HepG2 (cell line): Measurements from ENCODE around the gene CSNK1D. TPM values are rescaled to one million over a fixed set of nuclear protein-coding genes. Genes with fewer than 3 reads are reported as not detected.

ENCODE experiments used
- EED ChIP-seq: sonication (generic); formaldehyde crosslinking; IDR thresholded peaks from 2 replicates; pipeline ENCODE4 v1.5.0; 2020; ENCODE audit warnings: mild to moderate bottlenecking, missing genetic modification reagents
- FOXA1 ChIP-seq, 2 experiments: fragments of 450-650 bp in 1 of 2; sonication (generic) in 1 of 2; formaldehyde crosslinking in 1 of 2; IDR thresholded peaks; 2 replicates each; pipeline versions ENCODE4 v1.4.0 to v1.6.1; 2016 to 2020; ENCODE audit warnings: missing genetic modification reagents in 1 of 2
- GATA4 ChIP-seq: sonication (generic); IDR thresholded peaks from 2 replicates; pipeline ENCODE4 v1.6.1; 2016; ENCODE audit warnings: antibody characterized with exemption, low read depth, borderline replicate concordance
- HMG20B ChIP-seq: conservative IDR thresholded peaks from 2 replicates; pipeline ENCODE4 v1.6.1; 2016; ENCODE audit warnings: missing genetic modification reagents, missing compliant biosample characterization
- KDM3A ChIP-seq: IDR thresholded peaks from 2 replicates; pipeline ENCODE4 v1.6.1; 2018; ENCODE audit warnings: low read depth, missing compliant biosample characterization
- KDM5A ChIP-seq: fragments of 200-600 bp; sonication (generic); IDR thresholded peaks from 2 replicates; pipeline ENCODE4 v1.7.0; 2018; ENCODE audit warnings: antibody characterized with exemption, mild to moderate bottlenecking, low read length, borderline replicate concordance
- KMT2A ChIP-seq: sonication (generic); formaldehyde crosslinking; IDR thresholded peaks from 2 replicates; pipeline ENCODE4 v1.4.0; 2020; ENCODE audit warnings: missing genetic modification reagents
- NFYB ChIP-seq: sonication (generic); formaldehyde crosslinking; IDR thresholded peaks from 2 replicates; pipeline ENCODE4 v1.4.0; 2020; ENCODE audit warnings: missing genetic modification reagents
- PCBP2 ChIP-seq: fragments of 200-400 bp; formaldehyde crosslinking; optimal IDR thresholded peaks from 2 replicates; pipeline ENCODE3; 2018; ENCODE audit warnings: low read length, low read depth; ENCODE audit not compliant: poor library complexity, severe bottlenecking
- POLR2AphosphoS5 ChIP-seq: IDR thresholded peaks from 2 replicates; pipeline ENCODE4 v1.6.1; 2012; ENCODE audit warnings: low read depth, low read length
- PRDM4 ChIP-seq: sonication (generic); formaldehyde crosslinking; IDR thresholded peaks from 2 replicates; pipeline ENCODE4 v1.9.0; 2021; ENCODE audit warnings: missing genetic modification reagents, borderline replicate concordance
- RBM22 ChIP-seq: fragments of 200-400 bp; formaldehyde crosslinking; optimal IDR thresholded peaks from 2 replicates; pipeline ENCODE3; 2017; ENCODE audit warnings: mild to moderate bottlenecking, low read length, moderate library complexity
- SKI ChIP-seq: fragments of 450-650 bp; IDR thresholded peaks from one replicate; pipeline ENCODE4 v1.6.1; 2018; ENCODE audit warnings: mild to moderate bottlenecking; ENCODE audit not compliant: partially characterized antibody
- STAT5B ChIP-seq: sonication (generic); formaldehyde crosslinking; IDR thresholded peaks from 2 replicates; pipeline ENCODE4 v1.4.0; 2020; ENCODE audit warnings: missing genetic modification reagents
- UBTF ChIP-seq: sonication (generic); formaldehyde crosslinking; IDR thresholded peaks from 2 replicates; pipeline ENCODE4 v1.4.0; 2020; ENCODE audit warnings: mild to moderate bottlenecking, missing genetic modification reagents
- YEATS2 ChIP-seq: sonication (generic); formaldehyde crosslinking; IDR thresholded peaks from 2 replicates; pipeline ENCODE4 v1.4.0; 2020; ENCODE audit warnings: missing genetic modification reagents, borderline replicate concordance
- ZFP41 ChIP-seq: sonication (generic); formaldehyde crosslinking; IDR thresholded peaks from 2 replicates; pipeline ENCODE4 v1.4.0; 2020; ENCODE audit warnings: mild to moderate bottlenecking, missing genetic modification reagents, borderline replicate concordance
- ZKSCAN5 ChIP-seq: sonication (generic); formaldehyde crosslinking; IDR thresholded peaks from 2 replicates; pipeline ENCODE4 v1.5.1; 2020; ENCODE audit warnings: mild to moderate bottlenecking, missing genetic modification reagents
- ZNF207 ChIP-seq: fragments of 450-650 bp; IDR thresholded peaks from 2 replicates; pipeline ENCODE4 v1.6.1; 2016; ENCODE audit warnings: antibody characterized with exemption, borderline replicate concordance
- ZNF296 ChIP-seq: sonication (generic); formaldehyde crosslinking; conservative IDR thresholded peaks from 2 replicates; pipeline ENCODE4 v1.5.0; 2020; ENCODE audit warnings: mild to moderate bottlenecking, missing genetic modification reagents
- ZNF30 ChIP-seq: sonication (generic); formaldehyde crosslinking; IDR thresholded peaks from 2 replicates; pipeline ENCODE4 v1.5.0; 2020; ENCODE audit warnings: mild to moderate bottlenecking, missing genetic modification reagents
- ZNF724P ChIP-seq: sonication (generic); formaldehyde crosslinking; IDR thresholded peaks from 2 replicates; pipeline ENCODE4 v1.8.0; 2022; ENCODE audit warnings: missing genetic modification reagents, borderline replicate concordance
- polyA plus RNA-seq, 8 experiments: library from polyadenylated mRNA; depleted of rRNA in 3 of 8; stranded (reverse) in 7 of 8; unstranded in 1 of 8; fragments of >200 nt; fragmentation: Illumina TruSeq in 4 of 8; extraction: Trizol in 4 of 8; gene quantifications; 2 replicates each; pipeline versions ENCODE4 v1.2.1 to v1.2.3, GENCODE V29; 2011 to 2016; ENCODE audit warnings: low read depth in 4 of 8, missing spikeins in 1 of 8, mixed read lengths in 1 of 8; ENCODE audit not compliant: insufficient read depth in 1 of 8
- total RNA-seq, 5 experiments: library from RNA; depleted of rRNA; stranded (reverse); fragments of >200 nt; fragmentation: Illumina TruSeq; extraction: Trizol; gene quantifications; 2 replicates each; pipeline ENCODE4 v1.2.3, GENCODE V29; 2016; ENCODE audit warnings: low read depth in 1 of 5
- TF ChIP-seq, protein P1 (sequence below): sonication (generic); formaldehyde crosslinking; IDR thresholded peaks from 2 replicates; pipeline ENCODE4 v1.5.1; 2020; ENCODE audit warnings: missing genetic modification reagents, mild to moderate bottlenecking, borderline replicate concordance
- TF ChIP-seq, protein P2 (sequence below): IDR thresholded peaks from 2 replicates; pipeline ENCODE4 v1.6.1; 2018; ENCODE audit warnings: missing genetic modification reagents, mild to moderate bottlenecking, missing compliant biosample characterization

CSNK1D gene
- total and polyA plus RNA-seq, 2 of the 13 experiments (the other 11 are each of a cell fraction or from before 2014, with no cell fraction given): 31.5 to 128 TPM

DNA sequence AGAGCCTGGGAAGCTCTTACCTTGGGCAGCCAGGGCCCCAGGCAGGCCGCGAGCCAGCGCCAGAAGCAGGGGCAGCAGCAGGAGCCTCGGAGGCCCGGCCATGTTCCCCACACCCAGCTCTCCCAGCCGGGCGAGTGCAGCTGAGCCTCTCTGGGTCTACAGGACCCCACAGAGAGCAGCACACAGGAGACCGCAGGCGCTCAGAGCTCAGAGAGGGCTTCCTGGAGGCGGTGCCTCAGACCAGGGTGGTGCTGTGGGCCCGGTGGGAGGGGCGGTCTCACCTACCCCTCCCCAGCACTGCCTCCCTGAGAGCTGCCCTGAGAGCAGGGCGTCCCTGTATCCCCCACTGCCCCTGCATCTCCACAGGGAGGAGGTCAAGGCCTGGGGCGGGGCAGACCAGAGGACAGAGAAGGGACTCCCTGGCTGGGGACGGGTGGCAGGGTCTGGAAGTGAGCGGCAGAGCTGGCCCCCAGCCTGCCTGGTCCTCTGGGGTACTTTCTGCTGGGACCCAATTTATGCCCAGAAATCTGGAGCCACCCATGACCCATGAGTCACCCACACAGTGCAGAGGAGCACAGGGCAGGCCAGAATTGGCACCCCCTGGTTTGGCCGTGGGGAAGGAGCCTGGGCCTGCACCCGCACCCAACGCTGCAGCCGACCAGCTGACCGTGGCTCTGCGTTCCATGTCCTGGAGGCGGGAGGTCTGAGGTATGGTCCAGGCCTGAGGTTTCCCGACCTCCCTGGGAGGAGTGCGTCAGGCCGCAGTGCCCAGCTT, 44.1 kb upstream of the CSNK1D start, which contains the start of gene CD7 (continued):
- no peak for TF ChIP-seq KDM5A
- 0 out of 2 replicates have a peak, but pooled peaks have one; percentile 8 for TF ChIP-seq NFYB (CRISPR knock-in tag)
- TF ChIP-seq POLR2AphosphoS5: peak; percentile 69
- no peak for TF ChIP-seq ZNF724P
- TF ChIP-seq ZNF30 (CRISPR knock-in tag): peak; percentile 2; the same call in 1 of the 2 replicates
- no peak for TF ChIP-seq PRDM4
- no peak for TF ChIP-seq ZFP41
- TF ChIP-seq, protein P1, sequence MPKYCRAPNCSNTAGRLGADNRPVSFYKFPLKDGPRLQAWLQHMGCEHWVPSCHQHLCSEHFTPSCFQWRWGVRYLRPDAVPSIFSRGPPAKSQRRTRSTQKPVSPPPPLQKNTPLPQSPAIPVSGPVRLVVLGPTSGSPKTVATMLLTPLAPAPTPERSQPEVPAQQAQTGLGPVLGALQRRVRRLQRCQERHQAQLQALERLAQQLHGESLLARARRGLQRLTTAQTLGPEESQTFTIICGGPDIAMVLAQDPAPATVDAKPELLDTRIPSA (CRISPR knock-in tag): no peak
- TF ChIP-seq EED (CRISPR knock-in tag): no peak
- peak; percentile 57; the same call in 1 of the 2 replicates for TF ChIP-seq YEATS2 (CRISPR knock-in tag)
- no peak for TF ChIP-seq SKI
- peak; percentile 36; the same call in 1 of the 2 replicates for TF ChIP-seq KMT2A (CRISPR knock-in tag)
- TF ChIP-seq PCBP2: no peak
- TF ChIP-seq UBTF (CRISPR knock-in tag): peak; percentile 82
- TF ChIP-seq FOXA1 (IDR thresholded peaks at IDR 0.05): no peak
- no peak for TF ChIP-seq FOXA1 (CRISPR knock-in tag; IDR thresholded peaks at IDR 0.05)
- TF ChIP-seq RBM22: no peak
- no peak for TF ChIP-seq STAT5B (CRISPR knock-in tag)
- TF ChIP-seq, protein P2, sequence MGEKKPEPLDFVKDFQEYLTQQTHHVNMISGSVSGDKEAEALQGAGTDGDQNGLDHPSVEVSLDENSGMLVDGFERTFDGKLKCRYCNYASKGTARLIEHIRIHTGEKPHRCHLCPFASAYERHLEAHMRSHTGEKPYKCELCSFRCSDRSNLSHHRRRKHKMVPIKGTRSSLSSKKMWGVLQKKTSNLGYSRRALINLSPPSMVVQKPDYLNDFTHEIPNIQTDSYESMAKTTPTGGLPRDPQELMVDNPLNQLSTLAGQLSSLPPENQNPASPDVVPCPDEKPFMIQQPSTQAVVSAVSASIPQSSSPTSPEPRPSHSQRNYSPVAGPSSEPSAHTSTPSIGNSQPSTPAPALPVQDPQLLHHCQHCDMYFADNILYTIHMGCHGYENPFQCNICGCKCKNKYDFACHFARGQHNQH (CRISPR knock-in tag): peak; percentile 49; the same call in 1 of the 2 replicates
- no peak for TF ChIP-seq ZNF207
- no peak for TF ChIP-seq GATA4
- no peak for TF ChIP-seq ZKSCAN5 (CRISPR knock-in tag)
- TF ChIP-seq HMG20B (CRISPR knock-in tag): no peak
- no peak; the same call in 1 of the 2 replicates for TF ChIP-seq KDM3A (CRISPR knock-in tag)
- peak; percentile 56 for TF ChIP-seq ZNF296
